HG03159 (cell line): ENCODE results near the gene HHATL.

ENCODE experiments used
- ATAC-seq: cut with Tn5 transposase; IDR thresholded peaks from one replicate; pipeline ENCODE4 v1.9.1; 2021; ENCODE audit warnings: mild to moderate bottlenecking, moderate library complexity; ENCODE audit not compliant: unreplicated experiment

The HHATL gene

GRCh38 chr3:42699511-42699971 lies 3.1 kb downstream of the HHATL start:
- no peak for ATAC-seq

- ATAC-seq = no peak
Observed at GRCh38 chr3:42698911-42699230, 3.7 kb downstream of the HHATL start.

- no peak for ATAC-seq
Observed at GRCh38 chr3:42698216-42698910, 4.2 kb downstream of the HHATL start.

- no peak for ATAC-seq
Observed at GRCh38 chr3:42697289-42698051, 5.1 kb downstream of the HHATL start.

GRCh38 chr3:42696356-42697288 lies 6.0 kb downstream of the HHATL start:
- ATAC-seq = no peak

- ATAC-seq = no peak
Observed at GRCh38 chr3:42694366-42694765, 8.2 kb downstream of the HHATL start.

GRCh38 chr3:42693530-42693930 lies 9.1 kb downstream of the HHATL start:
- no peak for ATAC-seq

GRCh38 chr3:42692667-42693529 lies 9.7 kb downstream of the HHATL start:
- no peak for ATAC-seq

- no peak for ATAC-seq
Observed at GRCh38 chr3:42691816-42692666, 10.6 kb downstream of the HHATL start.

- no peak for ATAC-seq
Observed at GRCh38 chr3:42690766-42691680, 11.6 kb downstream of the HHATL start.

- no peak for ATAC-seq
Observed at GRCh38 chr3:42690191-42690590, 12.4 kb downstream of the HHATL start.

- ATAC-seq = no peak
Observed at GRCh38 chr3:42689421-42690014, 13.1 kb downstream of the HHATL start.

- ATAC-seq = no peak
Observed at GRCh38 chr3:42688487-42689420, 13.8 kb downstream of the HHATL start.

GRCh38 chr3:42688016-42688415 lies 14.6 kb downstream of the HHATL start:
- ATAC-seq = no peak

GRCh38 chr3:42686832-42687650 lies 15.6 kb downstream of the HHATL start:
- ATAC-seq = no peak
